ENCODE results near the gene MACROD2.

Gene MACROD2

DNA sequence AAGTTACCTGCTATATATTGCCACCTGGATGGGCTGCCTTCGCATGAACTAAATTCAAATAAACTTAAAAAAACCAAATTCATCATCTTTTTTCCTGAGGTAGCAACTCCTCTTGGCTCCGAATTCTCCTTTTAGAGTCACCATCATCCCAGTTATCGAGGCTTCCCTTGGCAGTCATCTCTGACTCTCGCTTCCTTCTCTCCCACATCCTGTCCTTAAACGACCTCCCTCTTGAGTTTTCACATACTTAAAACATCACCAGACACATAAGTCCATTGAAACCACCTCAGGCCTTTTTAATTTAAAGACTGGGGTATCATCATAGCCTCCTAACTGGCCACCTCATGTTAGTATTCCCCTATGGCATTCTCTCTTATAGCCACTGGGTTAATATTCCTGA is 638.2 kb downstream of the MACROD2 start:
- ATAC-seq = no peak
- TF ChIP-seq ZNF8 (CRISPR knock-in tag; IDR thresholded peaks at IDR 0.05) (no peak), CSRNP3 (CRISPR knock-in tag; IDR thresholded peaks at IDR 0.05) (no peak), ZC3H10 (CRISPR knock-in tag; IDR thresholded peaks at IDR 0.05) (no peak), ISL1 (CRISPR knock-in tag; IDR thresholded peaks at IDR 0.05) (no peak), BACH2 (CRISPR knock-in tag; IDR thresholded peaks at IDR 0.05; ENCODE audit: borderline replicate concordance) (no peak), ARNTL (CRISPR knock-in tag; IDR thresholded peaks at IDR 0.05; ENCODE audit: borderline replicate concordance, low read depth) (no peak), SNAI2 (CRISPR knock-in tag; IDR thresholded peaks at IDR 0.05) (no peak), TOX (CRISPR knock-in tag; IDR thresholded peaks at IDR 0.05; ENCODE audit: borderline replicate concordance) (no peak), CSDC2 (CRISPR knock-in tag; IDR thresholded peaks at IDR 0.05) (no peak), RARB (CRISPR knock-in tag; IDR thresholded peaks at IDR 0.05) (no peak), PPARA (CRISPR knock-in tag; IDR thresholded peaks at IDR 0.05; ENCODE audit: borderline replicate concordance) (no peak), ESRRG (CRISPR knock-in tag; IDR thresholded peaks at IDR 0.05) (no peak), OSR1 (CRISPR knock-in tag; IDR thresholded peaks at IDR 0.05) (no peak), ZFP3 (CRISPR knock-in tag; IDR thresholded peaks at IDR 0.05) (no peak)
- TF ChIP-seq, protein P1, sequence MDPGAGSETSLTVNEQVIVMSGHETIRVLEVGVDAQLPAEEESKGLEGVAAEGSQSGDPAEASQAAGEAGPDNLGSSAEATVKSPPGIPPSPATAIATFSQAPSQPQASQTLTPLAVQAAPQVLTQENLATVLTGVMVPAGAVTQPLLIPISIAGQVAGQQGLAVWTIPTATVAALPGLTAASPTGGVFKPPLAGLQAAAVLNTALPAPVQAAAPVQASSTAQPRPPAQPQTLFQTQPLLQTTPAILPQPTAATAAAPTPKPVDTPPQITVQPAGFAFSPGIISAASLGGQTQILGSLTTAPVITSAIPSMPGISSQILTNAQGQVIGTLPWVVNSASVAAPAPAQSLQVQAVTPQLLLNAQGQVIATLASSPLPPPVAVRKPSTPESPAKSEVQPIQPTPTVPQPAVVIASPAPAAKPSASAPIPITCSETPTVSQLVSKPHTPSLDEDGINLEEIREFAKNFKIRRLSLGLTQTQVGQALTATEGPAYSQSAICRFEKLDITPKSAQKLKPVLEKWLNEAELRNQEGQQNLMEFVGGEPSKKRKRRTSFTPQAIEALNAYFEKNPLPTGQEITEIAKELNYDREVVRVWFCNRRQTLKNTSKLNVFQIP (CRISPR knock-in tag; IDR thresholded peaks at IDR 0.05; ENCODE audit: borderline replicate concordance, low read depth) = no peak
- TF ChIP-seq, protein P2, sequence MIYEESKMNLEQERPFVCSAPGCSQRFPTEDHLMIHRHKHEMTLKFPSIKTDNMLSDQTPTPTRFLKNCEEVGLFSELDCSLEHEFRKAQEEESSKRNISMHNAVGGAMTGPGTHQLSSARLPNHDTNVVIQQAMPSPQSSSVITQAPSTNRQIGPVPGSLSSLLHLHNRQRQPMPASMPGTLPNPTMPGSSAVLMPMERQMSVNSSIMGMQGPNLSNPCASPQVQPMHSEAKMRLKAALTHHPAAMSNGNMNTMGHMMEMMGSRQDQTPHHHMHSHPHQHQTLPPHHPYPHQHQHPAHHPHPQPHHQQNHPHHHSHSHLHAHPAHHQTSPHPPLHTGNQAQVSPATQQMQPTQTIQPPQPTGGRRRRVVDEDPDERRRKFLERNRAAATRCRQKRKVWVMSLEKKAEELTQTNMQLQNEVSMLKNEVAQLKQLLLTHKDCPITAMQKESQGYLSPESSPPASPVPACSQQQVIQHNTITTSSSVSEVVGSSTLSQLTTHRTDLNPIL (CRISPR knock-in tag; IDR thresholded peaks at IDR 0.05; ENCODE audit: low read depth) = no peak

DNA sequence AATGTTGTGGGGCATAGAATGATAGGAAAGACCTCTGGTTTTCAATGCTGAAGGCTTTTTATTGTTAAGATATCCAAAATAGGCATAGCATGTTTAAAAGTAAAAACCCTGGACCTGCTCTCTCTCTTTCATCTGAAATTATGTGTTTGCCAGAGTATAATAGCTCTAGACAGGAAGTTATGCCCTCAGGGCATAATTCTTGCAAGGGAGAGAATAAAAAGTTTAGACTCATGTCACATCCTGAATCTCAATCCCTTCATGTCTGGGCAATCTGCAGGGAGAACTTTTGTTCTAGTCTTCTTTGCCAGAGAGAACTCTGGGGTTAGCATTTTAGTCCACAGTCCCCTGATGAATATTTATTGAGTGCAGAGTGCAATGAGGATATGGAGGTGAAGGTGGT is 639.3 kb downstream of the MACROD2 start:
- ATAC-seq = no peak
- TF ChIP-seq, protein P1 (CRISPR knock-in tag; IDR thresholded peaks at IDR 0.05; ENCODE audit: borderline replicate concordance, low read depth) = no peak
- TF ChIP-seq PPARA (CRISPR knock-in tag; IDR thresholded peaks at IDR 0.05; ENCODE audit: borderline replicate concordance) = no peak
- no peak for TF ChIP-seq ESRRG (CRISPR knock-in tag; IDR thresholded peaks at IDR 0.05)
- no peak for TF ChIP-seq ZNF8 (CRISPR knock-in tag; IDR thresholded peaks at IDR 0.05)
- no peak for TF ChIP-seq CSDC2 (CRISPR knock-in tag; IDR thresholded peaks at IDR 0.05)
- no peak for TF ChIP-seq GLIS3 (CRISPR knock-in tag; IDR thresholded peaks at IDR 0.05)
- no peak for TF ChIP-seq ISL1 (CRISPR knock-in tag; IDR thresholded peaks at IDR 0.05)
- TF ChIP-seq CSRNP3 (CRISPR knock-in tag; IDR thresholded peaks at IDR 0.05) = no peak
- TF ChIP-seq OSR1 (CRISPR knock-in tag; IDR thresholded peaks at IDR 0.05) = no peak
- no peak for TF ChIP-seq ZFP30 (CRISPR knock-in tag; IDR thresholded peaks at IDR 0.05)

DNA sequence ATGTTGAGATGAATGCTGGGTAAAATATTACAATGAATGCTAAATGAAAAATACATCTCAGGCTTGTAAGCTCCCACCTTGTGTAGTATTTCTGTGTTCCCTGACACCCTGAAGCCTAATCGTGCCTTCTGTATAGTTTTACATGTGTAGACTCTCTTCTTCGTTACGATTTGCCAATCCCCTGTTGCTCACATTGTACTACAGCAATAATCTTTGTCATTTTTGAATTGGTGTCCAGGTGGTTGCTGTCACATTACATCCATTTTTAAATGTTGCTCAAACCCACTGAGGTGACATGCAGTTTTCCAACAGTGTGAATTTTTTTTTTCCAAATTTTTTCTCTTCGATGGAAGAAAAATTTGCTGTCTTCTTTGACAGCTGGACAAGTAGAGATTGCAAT is 642.1 kb downstream of the MACROD2 start:
- TF ChIP-seq PATZ1 (CRISPR knock-in tag; IDR thresholded peaks at IDR 0.05; ENCODE audit: borderline replicate concordance) (no peak), ZFP3 (CRISPR knock-in tag; IDR thresholded peaks at IDR 0.05) (no peak), ZNF8 (CRISPR knock-in tag; IDR thresholded peaks at IDR 0.05) (no peak), TCF4 (CRISPR knock-in tag; IDR thresholded peaks at IDR 0.05; ENCODE audit: borderline replicate concordance) (no peak)
- TF ChIP-seq, protein P2 (CRISPR knock-in tag; IDR thresholded peaks at IDR 0.05; ENCODE audit: low read depth) = no peak
- no peak for ATAC-seq
